Measurements from ENCODE around the gene WBP2.
"Not testable (repeated sequence)": the region's sequence is repeated elsewhere in the genome, so short reads cannot be mapped to it uniquely, and the experiment has no call there.

WBP2 gene

DNA sequence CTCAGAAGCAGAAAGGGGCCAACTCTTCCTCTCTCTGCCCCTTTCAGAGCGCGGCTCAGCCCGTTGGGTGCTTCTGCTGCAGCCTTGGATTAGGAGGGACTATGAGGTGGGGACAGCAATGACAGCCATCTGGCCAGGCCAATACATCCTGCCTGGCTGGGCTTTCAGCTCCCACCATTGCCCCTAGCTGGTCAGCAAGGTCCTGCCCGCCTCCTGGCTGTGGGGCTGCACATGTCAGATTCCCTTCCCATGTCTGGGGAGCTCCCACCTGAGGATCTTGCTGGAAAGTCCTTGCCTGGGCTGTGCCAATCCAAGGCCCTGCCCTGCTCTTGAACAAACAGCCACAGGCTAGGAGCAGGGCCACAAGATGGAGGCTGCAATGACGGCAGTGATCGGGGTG is 33.3 kb upstream of the WBP2 start:
- no peak for DNase-seq (ENCODE audit: low spot score)

DNA sequence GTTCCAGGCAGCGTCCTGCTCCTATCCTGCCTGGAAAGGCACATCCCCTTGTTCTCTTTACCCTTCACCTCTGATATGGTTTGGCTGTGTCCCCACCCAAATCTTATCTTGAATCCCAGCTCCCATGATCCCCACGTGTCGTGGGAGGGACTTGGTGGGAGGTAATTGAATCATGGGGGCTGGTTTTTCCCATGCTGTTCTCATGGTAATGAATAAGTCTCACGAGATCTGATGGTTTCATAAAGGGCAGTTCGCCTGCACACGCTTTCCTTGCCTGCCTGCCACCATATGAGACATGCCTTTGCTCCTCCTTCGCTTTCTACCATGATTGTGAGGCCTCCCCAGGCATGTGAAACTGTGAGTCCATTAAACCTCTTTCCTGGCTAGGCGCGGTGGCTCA is 30.7 kb upstream of the WBP2 start:
- not testable (repeated sequence) for DNase-seq (ENCODE audit: low spot score)

- no peak for DNase-seq (ENCODE audit: low spot score)
These were observed 30.3 kb upstream of the WBP2 start for GRCh38 chr17:75885431-75885830.

GRCh38 chr17:75881678-75882454 is 26.7 kb upstream of the WBP2 start:
- no peak for DNase-seq (ENCODE audit: low spot score)

DNA sequence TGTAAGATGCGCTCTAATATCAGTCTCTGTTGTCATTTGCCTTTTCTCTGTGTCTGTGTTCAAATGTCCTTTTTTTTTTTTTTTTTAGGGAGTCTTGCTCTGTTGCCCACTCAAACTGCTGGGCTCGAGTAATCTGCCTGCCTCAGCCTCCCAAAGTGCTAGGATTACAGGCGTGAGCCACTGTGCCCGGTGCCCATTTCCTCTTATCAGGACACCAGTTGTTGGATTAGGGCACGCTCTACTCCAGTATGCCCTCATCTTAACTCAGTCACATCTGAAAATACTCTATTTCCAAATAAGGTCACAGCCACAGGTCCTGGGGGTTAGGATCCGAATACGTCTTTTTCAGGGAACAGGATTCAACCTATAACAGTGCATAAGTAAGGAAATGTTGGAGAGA is 25.1 kb upstream of the WBP2 start:
- DNase-seq (ENCODE audit: low spot score), result no peak

DNA sequence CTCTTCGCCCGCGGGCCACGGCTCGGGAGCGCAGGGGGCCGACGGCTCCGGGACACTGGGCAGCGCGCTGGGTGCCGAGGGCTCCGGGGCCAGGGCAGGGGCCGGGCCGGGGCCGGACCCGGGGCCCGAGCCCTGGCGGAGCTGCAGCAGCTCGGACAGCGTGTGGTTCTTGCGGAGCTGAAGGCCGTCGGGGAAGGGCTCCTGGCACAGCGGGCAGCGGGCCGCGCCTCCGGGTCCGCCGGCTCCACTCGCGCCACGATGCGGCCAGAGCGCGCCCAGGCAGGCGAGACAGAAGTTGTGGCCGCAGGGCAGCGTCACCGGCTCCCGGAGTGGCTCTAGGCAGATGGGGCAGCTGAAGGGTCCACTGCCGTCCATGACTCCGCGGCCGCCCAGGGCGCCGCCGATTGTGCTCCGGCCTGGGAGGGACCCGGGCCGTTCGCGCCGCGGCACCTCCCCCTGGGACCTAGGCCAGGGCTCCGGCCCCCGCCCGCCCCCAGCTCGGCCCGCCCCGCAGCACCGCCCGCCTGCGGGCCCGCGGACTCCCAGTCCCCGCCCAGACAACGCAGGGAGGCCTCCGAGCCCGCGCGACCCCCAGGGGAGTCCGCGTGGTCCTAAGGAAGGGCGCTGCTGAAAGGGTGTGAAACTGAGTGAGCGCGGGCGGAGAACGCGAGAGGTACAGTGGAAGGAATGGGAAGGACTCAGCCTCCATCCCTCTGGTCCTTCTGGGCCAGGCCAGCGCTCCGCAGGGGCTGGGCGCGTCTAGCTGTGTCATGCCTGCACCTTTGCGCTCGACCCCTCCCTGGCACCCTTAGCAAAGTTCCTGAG is 23.3 kb upstream of the WBP2 start, which contains the start of gene TRIM47:
TRIM47 (minus strand) TSS at position 408 of the 825 bp plus-strand sequence; CDS start at position 375, 33 bp downstream.
- peak; percentile 75 for DNase-seq (ENCODE audit: low spot score)

DNA sequence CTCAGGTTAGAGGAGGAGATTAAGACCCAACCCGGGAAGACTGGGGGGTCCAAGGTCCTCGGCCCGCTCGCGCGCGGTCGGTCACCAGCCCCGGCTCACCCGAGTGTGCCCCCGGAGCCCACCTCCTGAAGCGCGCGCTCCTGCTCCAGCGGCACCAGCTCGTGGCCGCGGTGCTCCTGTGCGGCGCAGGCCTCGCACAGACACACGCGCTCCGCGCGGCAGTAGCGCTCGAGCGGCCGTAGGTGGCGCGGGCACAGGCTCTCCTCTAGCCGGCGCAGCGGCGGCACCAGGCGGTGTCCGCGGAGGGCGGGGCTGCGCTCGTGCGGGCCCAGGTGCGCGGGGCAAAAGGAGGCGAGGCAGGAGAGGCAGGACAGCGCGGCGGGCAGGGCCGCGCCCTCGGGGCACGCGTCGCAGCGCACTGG is 22.6 kb upstream of the WBP2 start:
- DNase-seq (ENCODE audit: low spot score), result no peak

DNA sequence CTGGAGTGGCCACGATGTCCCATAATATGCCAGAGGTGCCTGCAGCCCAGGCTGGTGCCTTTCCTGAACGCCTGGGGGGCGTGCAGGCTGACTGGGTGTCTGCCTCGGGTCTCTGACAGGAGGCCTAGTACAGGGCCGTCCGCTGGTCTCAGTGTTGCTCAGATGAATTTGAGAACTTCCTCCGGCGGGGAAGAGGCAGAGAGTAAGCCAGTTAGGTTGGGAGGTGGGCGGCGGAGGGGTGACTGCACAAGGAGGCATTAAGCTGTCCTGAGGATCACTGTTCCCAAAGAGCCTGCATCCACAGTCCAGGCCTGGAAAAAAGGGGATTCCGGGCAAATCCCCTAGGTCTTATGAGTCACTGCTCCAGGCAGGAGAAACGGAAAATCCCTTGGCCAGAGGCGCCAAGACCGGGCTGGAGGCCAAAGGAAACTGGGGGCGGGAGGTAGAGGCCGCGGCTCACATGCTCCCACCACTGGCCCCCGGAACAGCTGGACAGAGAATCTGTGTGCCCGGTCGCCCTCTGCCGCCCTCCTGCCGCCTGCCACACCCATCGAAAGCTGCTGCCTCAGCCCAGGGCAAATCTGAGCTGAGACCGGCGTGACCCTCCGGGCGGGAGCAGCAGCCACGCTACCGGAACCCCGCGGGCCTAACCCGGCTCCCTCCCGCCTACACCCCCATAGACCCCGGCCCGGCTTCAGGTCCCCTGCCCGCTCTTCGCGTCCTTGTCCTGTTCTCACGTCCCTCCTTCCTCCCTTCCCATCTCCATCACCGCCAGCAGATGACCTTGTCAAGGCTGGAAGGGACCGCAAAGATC is 22.0 kb upstream of the WBP2 start:
- peak; percentile 76 for DNase-seq (ENCODE audit: low spot score)

GRCh38 chr17:75876190-75876937 is 21.2 kb upstream of the WBP2 start:
- no peak for DNase-seq (ENCODE audit: low spot score)

DNA sequence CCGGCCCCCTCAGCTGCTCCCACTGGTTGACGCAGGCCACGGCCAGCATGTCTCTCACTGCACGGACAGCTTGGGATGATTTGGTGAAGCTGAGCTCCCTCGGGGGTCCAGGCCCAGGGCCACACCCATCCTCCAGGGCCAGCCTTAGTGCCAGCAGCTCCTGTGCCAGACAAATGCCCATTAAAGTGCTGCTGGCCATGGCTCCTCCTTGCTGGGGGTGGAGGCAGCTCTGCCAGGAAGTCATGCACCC is 20.7 kb upstream of the WBP2 start:
- no peak for DNase-seq (ENCODE audit: low spot score)

- no peak for DNase-seq (ENCODE audit: low spot score)
These were observed 20.2 kb upstream of the WBP2 start for GRCh38 chr17:75875182-75875939.

DNA sequence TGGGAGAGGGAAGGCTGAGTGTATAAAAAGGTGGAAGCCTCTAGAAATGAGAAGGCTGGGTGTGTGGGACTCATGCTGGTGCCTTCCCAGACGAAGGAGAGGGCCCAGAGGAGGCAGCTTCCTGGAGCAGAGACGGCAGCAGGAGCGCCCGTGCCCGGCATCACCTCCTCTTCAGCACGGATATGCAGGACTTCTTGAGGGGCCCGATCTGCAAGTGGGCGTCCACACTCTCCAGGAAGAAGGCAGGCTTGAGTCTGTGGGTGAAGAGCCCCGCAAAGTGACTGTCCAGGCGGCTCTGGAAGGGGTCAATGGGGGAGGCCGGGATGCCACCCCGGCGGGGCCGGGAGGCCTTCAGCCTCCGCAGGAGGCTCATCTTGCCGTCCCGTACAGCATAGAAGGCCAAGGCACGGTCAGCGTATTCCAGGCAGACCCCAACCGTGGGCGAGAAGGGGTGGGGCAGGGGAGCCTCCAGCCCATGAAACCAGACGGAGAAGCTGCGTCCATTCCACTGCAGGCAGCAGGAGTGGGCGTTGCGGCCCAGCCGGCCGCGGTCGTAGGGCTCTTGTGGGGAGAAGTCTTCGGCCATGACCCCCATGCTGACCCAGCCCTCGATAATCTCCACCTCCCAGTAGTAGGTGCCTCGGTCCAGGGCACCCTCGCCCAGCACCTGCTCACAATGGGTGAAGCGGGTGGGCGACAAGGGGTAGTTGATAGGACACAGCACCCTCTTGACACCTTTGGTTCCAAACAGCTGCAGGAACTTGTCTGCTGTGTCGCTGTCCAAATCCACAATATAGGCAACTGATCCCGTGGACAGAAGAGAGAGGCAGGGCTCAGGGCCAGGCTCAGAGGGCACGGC is 19.4 kb upstream of the WBP2 start:
- DNase-seq (ENCODE audit: low spot score), result no peak

DNA sequence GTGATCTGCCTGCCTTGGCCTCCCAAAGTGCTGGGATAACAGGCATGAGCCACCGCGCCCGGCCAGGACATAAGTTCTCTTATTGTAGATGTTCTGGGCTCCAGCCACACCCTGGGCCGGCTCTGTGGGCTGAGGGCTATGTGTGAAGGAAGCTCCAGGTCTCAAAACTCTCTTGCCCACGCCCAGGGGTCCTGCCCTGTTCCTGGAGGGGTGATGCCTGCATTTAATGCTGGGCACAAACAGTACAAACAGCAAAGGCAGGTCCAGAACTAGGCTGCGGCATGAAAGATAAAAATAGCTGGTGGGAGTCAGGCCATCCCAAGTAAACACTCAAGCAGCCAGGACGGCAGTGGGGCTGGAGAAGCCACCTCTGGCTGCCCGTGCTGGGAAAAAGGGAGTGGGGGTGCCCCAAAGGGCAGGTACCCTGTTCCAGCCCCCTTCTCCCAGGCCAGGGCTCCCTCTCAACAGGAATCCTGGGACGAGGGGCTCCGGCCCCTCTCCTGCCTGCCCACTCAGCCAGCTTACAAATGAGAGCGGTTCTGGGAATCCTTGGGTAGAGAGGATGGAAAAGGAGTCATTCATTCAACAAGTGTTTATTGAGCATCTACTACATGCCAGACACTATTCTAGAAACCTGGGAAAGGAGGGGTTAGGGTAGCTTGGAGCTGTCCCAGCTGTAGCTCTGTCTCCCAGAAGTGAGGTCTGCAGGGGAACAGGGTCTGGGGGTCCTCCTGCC is 18.6 kb upstream of the WBP2 start:
- DNase-seq (ENCODE audit: low spot score), result no peak

GRCh38 chr17:75872434-75873351 is 17.6 kb upstream of the WBP2 start:
- DNase-seq (ENCODE audit: low spot score), result peak; percentile 47

- DNase-seq (ENCODE audit: low spot score), result not testable (repeated sequence)
These were observed 15.1 kb upstream of the WBP2 start for GRCh38 chr17:75870228-75870627.

DNA sequence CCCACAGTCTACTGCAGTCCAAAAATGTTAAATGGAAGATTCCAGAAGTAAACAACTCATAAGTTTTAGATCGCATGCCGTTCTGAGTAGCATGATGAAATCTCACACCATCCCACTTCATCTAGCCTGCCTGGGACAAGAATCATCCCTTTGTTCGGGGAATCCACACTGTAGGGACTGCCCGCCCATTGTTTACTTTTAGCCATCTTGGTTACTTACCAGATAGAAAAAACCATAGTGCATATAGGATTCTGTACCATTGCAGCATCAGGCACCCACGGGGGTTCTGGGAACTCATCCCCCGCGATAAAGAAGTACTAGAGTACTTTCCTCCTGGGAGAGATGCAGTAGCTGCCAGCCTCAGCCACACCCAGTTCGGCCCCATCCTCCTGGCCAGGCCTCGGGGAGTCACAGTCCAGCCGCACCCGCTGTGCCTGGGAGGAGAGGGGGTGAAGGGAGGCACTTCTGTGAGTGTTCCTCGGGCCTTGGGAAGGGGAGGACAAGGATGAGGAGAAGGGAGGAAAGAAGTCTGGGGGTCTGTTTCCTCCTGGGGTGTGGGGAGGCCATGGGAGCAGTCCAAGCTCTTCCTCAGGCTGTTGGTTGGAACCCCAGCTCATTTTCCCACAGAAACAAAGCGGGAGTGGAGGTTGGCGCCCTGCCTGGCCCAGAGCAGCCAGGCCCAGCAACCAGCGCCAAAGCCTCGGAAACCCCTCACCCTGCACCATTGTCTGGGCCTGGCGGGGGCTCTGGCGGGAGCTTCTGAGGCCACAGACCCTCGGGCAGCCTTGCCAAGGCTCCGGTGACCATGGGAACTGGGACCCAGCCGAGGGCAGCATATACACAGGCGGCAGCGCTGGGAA is 14.4 kb upstream of the WBP2 start:
- DNase-seq (ENCODE audit: low spot score), result peak; percentile 83

GRCh38 chr17:75868730-75869281 is 13.7 kb upstream of the WBP2 start:
- not testable (repeated sequence) for DNase-seq (ENCODE audit: low spot score)

Data from putamen (tissue), 1 donor.